ENCODE data around the gene CTBS.
A peak's percentile ranks its signal among the peaks of the same experiment; 100 is the strongest.

The CTBS gene

GRCh38 chr1:84505493-84506001 lies 68.7 kb downstream of the CTBS start:
- peak; percentile 39 to 51 for DNase-seq

DNA sequence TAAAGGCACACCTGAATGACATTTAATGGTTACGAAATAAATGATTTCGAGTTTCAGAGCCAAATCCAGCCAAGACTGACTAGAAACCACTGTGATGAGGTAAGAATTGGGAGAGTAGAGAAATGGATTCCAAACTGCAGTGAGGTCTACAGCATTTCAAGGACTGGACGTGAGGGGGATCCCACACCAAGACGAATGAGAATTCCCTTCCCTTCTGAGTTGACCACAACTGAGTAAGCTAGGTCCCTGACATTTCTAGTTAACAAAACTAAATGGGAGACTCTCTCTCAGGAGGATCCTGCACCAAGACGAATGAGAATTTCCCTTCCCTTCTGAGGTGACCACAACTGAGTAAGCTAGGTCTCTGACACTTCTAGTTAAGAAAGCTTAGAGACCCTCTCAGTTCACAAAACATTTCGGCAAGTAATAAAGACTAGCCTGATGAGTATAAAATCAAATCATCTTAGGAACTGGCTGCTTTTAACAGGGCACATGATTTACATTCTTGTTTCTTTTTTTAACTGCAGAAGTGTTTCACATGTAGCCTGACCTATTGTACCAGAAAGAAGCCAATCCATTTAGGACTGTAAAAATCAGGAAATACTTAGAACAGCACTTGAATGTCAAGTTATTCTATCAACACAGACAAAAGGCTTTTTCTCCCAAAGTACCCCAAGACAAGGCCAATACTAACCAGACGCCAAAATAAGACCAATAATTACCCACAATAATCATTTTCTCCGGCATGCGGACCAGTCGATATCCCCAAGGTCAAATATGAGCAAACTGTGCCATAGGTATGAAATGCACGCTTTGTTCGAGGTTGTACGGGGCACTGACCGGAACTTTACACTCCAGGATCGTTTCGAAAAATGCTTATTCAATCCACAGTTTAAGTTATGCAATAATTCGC lies 69.4 kb downstream of the CTBS start:
- no peak for DNase-seq

DNA sequence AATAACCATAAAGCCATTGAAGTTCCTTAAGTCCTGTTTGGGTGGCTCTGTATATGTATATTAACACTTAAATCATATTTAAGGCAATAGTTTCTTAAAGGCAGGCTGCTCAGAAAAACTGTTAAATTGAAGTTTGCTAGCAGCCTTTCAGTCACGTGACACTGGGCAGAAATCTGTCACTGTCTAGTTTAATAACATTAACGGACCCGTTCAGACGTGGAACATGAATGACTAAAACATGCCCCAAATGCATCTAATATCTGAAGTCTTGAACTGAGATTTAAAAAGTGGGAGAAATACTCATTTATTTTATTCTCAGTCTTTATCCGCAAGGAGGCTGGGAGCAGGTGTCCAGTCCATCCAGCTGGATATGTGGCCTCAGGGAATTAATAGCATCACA lies 71.3 kb downstream of the CTBS start:
- no peak for DNase-seq

All from NCI-H1930 (cell line).